Measurements from ENCODE around the gene THAP4.
"Not testable (repeated sequence)": the region's sequence is repeated elsewhere in the genome, so short reads cannot be mapped to it uniquely, and the experiment has no call there.

The THAP4 gene

DNA sequence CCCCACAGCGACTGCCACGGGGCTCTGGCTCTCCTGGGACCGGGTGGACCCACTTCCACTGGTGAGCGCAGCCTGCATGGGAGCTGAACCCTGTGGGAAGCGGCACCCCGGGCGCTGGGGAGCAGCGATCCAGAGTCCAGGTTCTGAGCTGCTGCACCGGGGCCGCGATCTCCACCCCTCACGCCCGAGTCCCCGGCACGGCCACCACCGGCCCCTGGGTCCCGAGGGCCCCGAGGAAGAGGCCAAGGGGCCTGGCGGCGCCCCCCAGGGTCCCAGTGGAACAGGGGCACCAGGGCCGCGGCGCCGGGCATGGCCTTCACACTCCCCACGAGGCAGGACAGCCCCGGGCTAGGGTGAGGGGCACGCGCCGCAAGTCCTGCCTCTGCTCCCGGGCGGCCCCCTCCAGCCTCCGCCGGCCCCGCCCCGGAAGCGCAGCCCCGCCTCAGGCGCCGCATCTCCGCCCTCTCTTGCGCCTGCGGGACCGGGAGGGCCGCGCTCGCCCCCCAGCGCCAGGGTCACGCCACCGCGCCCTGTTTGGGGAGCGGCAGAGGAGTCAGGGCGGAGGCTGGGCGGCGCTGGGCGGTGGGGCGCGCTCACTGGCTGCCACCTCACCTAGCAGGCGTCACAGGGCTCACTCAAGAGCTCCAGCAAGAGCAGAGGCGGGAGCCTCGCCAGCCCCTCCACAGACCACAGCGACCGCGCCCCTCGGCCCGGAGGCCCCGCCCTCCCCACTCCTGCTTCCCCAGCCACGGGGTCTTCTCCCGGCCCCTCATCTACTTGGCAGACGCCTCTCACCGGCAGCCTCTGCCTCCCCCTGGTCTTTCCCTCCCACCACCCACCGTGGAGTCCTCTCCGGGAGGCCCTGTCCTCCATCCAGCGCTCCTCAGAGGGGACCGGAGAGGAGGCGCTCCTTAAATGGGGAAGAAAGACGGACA, 26.8 kb downstream of the THAP4 start:
- no peak for DNase-seq

DNA sequence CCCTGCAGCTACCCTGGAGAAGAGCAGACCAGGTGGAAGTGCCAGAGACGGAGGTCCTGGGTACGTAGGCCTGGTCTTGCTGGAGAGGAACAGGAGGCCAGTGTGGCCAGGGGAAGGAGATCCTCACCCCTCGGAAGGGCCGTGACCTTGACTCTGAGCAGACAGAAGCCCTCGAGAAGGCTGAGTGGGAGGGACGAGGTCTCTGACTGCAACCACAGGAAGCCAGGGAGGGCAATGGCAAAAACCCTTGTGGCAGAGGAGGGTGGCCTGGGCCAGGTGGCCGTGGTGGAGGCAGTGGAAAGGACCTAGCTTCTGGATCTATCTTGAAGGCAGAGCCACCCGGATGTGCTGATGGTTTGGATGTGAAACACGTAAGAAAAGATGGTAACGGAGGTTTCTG, 28.1 kb downstream of the THAP4 start:
- no peak for DNase-seq

DNA sequence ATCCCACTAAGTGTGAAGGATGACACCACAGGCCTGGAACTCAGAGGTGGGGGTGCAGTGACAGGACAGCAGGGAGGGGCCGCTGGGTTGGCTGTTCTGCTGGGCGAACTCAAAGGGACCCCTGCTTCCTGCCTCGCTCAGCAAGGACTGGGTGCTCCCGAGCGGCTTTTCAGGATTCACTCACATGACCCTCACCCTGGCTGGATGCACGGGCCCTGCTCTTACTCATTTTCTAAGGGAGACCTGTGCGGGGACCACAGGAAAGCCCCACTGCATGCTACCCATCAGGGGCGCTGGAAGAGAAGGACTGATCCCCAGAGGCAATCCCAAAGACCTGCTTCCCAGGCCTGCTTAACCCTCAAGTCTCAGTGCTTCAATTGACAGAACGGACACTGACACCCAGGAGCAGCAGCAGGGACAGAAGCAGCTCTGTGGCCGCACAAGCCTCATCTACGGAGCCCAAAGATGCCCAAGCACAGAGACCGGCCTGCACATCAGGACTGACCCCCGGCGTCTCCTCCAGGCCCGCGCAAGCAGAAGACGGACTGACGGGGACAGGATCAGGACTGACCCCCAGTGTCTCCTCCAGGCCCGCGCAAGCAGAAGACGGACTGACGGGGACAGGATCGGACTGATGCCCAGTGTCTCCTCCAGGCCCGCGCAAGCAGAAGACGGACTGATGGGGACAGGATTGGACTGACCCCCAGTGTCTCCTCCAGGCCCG, 29.6 kb downstream of the THAP4 start:
- no peak for DNase-seq

DNA sequence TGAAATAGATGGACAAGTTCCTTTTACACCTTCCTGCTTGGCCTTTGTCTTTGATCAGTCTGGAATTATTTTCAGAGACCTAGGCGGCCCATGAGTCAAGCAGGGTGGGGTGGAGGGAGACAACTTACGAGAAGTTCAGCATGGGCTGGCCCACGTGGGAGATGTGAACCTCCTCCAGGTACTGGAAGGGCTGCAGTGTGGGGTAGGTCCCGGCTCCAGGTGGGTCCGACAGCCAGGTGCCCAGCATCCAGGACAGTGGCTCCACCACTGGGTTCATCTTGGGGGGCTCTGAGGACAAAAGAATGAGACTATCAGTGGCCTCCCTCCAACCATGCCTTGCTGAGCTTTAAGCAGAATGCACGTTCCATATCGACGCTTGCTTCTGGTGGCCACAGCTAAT, 30.8 kb downstream of the THAP4 start:
- no peak for DNase-seq

DNA sequence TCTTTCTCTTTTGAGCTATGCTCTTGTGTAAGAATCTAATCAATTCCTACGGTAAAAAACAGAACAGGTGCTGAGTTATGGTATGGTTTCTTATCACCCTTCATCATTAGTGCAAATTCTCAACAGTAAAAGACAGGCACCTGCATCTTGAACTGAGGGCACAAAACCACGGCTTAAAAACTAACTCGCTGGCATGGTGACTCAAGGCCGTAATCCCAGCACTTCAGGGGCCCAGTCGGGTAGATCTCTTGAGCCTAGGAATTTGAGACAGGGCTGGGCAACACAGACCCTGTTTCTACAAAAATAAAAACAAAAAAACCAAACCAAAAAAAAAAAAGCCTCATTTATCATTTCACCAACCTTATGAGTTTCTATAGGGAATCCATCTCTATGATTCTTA, 33.3 kb downstream of the THAP4 start:
- no peak for DNase-seq

DNA sequence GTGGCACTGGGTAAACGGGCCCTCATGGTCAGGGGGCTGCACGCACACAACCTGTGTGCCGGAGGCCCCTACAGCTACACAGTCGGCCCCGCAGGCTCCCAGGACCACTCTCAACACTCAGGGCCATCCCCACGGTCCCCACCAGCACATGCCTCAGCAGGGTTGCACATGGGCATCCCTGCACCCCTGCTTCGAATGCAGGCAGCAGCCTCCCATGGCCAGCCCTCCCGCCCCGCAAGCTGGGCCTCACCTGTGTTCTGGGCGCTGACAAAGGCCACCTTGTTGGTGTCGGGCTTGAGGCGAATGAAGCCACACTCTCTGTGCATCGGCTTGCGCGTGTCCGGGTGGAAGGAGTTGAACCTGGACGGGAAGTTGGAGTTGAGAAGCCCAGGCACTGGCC, 34.2 kb downstream of the THAP4 start:
- DNase-seq, result no peak

DNA sequence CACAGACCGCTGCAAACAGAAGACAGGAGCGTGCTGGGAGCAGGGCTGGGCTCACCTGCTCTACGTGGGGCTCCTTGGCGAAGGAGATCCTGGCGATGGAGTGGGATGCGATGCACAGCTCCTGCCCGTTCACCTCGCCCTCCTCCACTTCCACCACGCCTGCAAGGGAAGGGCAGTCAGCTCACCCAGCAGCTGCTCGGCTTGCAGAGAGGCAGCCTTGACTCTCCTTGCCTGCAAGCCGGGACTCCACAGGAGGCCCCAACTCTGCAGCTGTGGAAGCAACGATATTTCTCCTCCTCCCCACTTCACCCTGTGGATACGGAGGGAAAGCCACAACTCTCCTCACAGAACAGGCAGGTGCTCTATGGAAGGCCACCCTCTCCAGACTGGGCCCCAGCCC, 35.1 kb downstream of the THAP4 start:
- no peak for DNase-seq

DNA sequence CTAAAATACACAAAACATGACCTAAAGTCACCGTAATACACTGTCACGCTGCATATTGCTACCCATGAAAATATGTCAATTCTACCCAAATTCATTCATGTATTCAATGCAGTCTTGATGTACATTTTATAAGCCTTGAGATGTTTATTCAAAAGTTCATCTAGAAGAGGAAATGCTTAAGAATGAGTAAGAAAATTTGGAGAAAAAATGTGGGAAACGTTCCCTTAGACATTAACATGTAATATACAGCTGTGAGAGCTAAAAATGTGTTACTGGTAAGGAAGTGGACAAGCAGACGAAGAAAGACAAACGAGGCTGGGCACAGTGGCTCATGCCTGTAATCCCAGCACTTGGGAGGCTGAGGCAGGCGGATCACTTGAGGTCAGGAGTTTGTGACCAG, 37.3 kb downstream of the THAP4 start:
- DNase-seq, result no peak

DNA sequence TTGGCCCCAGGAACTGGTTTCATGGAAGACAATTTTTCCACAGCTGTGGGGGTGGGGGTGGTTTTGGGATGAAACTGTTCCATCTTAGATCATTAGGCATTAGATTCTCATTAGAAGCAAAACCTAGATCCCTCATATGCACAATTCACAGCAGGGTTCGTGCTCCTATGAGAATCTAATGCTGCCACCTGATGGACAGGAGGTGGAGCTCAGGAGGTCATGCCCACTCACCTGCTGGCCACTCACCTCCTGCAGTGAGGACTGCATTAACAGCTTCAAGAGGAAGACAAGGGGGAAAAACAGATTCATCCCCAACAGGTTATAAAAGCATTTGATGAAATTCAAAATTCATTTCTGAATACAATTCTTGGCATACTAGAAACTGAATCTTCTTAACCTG, 38.5 kb downstream of the THAP4 start:
- DNase-seq, result no peak

DNA sequence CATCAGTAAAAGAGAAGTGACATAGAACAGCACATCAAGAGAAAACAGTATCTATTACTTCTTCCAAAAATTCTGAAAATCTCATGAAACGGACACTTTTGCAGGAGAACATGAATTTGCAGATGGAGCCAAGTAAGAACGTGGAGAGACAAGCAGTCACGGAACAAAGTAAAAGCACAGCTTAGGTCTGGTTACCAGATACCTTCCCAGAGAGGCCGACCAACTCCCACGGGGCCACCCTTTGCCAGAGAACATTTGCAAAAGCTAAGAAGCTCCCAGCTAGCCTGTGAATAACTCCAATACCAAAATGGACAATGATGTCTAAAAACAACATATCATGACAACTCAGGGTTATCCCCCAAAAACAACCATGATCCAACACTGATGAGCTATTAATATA, 38.9 kb downstream of the THAP4 start:
- DNase-seq, result no peak

DNA sequence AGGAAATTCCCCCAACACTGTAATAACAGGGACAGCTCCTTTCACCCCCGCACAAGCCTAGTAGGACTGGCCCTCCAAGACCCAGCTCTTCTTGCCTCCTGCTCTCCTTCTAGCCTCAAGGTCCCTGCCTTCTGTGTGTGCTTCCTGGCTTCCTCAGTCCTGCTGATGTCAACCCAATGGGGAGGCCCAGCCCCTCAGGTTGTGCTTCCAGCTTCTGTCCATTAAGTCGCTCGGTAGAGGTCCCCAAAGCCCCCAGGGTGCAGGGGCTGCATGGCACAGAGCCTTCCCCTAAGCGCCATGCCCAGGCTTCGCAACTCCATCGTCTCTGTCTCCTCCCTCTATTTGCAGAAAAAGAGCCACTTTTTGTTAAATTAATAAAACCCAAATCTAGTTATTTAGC, 39.4 kb downstream of the THAP4 start:
- DNase-seq, result no peak

DNA sequence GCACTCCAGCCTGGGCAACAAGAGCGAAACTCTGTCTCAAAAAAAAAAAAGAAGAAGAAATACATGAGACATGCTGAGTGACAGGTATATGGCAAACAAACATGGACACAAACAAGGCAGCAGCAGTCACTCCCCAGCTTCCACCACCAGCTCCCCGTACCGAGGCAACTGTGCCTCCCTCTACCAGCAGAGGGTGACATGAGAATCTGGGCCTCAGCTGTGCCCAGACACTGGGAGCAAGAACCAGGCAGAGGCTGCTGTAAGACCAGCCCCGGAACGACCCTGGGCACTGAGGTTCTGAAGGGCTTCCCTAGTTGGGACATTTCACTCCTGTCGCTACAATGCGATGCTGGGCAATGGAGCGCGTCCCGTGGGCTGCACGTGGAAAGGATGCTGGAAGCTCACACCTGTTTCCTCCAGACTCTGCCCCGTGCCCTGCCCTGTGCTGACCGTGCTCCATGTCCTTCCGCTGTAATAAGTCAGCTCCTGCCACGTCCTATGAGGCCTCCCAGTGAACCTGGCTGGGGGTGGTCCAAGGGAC, 41.3 kb downstream of the THAP4 start:
- no peak for DNase-seq

DNA sequence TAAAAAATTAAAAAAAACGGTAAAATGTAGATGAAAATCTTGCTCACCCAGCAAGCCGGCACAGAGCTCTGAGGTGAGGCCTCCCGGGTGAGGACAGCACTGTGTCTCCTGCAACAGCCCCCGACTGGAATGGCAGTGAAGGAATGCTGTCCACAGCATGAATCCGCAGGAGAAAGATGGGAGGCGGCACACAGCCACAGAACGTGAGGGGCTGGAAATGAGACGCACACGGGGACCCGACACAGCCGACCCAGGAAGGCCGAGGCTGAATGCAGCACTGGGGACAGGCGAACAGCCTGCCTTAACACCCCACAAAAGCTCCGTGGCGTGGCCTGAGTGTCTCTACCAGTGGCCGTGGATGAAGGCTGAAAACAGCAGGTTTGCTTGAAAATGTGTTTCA, 43.7 kb downstream of the THAP4 start:
- DNase-seq, result no peak

DNA sequence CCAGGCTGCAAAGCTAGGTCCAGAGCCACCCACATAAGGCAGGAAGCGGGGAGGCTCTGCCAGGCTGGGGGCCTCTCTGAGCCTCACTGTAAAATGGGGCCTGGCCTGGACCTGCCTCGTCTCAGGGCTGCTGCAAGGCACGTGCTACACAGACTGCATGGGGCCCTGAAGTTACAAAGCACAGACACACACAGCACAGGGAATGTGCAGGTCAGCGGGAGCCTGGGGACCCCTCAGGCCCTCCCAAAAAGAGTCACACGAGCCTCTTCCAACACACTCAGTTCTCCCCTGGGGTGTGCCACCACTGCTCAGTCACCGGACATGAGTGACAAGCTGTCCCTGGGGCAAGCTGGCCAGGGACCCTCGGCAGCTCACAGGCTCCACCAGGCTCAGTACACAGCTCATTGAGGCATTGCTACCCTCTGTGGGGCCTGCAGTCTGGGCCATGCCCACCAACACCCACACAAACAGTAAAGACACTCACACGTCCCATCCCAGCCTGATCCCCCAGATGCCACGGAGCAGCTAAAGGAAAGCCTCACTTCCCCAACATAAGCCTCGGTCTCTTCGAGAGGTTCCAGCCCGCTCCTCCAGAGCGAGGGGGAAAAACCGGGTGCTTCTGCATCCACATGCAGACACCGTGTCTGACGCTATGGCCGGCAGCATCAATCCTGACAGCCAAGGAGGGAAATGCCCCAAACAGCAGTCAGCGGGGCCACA, 44.7 kb downstream of the THAP4 start:
- no peak for DNase-seq

DNA sequence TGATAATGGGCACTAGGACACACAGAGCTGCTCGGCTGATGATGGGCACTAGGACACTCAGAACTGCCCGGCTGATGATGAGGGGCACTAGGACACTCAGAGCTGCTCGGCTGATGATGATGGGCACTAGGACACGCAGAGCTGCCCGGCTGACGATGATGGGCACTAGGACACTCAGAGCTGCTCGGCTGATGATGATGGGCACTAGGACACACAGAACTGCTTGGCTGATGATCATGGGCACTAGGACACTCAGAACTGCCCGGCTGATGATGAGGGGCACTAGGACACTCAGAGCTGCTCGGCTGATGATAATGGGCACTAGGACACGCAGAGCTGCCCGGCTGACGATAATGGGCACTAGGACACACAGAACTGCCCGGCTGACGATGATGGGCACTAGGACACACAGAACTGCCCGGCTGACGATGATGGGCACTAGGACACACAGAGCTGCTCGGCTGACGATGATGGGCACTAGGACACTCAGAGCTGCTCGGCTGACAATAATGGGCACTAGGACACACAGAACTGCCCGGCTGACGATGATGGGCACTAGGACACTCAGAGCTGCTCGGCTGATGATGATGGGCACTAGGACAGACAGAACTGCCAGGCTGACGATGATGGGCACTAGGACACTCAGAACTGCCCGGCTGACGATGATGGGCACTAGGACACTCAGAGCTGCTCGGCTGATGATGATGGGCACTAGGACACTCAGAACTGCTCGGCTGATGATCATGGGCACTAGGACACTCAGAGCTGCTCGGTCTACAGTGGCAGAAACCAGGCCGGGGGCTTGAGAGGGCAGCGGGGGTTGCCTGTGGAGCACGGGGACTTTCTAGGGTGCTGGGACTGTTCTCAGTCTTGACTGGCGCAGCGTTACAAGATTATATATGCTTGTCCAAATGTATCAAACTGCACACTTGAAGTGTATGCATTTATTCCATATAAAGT, 46.2 kb downstream of the THAP4 start:
- not testable (repeated sequence) for DNase-seq

DNA sequence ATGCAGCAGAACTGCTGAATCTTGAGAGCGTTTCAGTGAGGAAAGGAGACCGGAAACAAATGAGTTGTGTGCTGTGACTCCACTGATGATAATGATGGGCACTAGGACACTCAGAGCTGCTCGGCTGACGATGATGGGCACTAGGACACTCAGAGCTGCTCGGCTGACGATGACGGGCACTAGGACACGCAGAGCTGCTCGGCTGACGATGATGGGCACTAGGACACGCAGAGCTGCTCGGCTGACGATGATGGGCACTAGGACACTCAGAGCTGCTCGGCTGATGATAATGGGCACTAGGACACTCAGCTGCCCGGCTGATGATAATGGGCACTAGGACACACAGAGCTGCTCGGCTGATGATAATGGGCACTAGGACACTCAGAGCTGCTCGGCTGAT, 47.1 kb downstream of the THAP4 start:
- DNase-seq, result not testable (repeated sequence)

DNA sequence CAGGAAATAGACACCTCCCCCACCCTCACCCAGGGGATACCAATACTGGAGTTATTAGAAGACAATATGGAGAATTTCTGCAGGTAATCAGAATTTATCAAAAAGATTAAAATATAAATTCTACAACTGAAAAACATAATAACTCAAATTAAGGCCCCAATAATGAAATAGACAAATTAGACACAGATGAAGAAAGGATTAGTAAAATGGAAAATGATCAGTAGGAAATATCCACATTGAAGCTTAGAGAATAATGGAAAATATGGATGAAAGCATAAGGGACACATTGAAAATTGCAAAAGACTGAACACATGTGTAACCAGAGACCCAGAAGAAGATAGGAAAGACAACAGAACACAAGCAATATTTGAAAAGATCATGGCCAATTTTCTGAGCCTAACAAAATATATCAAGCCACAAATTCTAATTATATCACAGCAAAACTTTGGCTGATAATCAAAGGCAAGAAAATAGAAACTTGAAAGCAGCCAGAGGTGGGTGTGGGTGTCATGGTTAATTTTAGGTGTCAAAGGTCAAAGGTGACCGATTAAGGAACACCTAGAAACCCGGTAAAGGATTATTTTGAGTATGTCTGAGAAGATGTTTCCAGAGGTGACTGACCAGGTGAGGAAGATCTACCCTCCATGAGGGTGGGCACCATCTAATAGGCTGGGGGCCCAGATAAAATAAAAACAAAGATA, 50.2 kb downstream of the THAP4 start:
- DNase-seq, result no peak

DNA sequence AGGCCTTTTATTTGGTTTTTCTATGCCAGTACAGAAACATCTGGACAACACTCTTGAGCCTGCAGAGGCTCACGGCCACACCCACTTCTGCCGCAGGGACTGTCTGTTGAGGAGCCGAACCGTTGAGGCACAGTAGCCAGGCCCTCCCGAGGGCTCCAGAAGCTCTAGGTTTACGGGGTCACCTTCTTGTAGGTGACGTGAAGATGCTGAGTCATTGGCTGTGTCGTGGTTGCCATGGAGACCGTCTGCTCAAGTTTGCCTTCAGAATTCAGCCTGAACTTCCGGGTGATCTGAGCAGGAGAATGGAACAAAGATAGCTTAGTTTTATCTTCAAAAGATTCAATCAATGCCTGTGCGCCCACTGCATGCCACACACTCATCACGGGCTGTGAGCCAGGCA, 52.5 kb downstream of the THAP4 start:
- DNase-seq, result no peak

DNA sequence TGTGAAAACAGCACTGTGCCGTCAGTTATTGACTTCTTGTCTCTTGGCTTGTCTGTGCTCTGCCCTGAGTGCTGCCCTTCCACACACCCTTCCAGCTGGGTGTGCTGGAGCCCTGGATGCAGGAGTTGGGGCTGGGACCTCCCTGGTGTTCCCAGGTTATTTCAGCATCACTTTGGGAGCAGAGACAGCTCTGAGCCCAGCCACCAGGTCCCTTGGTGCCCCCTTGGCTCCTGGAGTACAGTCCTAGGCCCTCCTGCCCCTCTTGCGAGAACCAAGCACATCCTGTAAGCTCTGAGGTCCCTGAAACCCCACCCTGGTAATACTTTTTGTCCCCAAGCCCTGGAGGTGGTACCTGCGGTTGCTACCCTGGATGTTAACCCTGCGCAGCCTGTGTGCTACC, 54.2 kb downstream of the THAP4 start:
- no peak for DNase-seq

DNA sequence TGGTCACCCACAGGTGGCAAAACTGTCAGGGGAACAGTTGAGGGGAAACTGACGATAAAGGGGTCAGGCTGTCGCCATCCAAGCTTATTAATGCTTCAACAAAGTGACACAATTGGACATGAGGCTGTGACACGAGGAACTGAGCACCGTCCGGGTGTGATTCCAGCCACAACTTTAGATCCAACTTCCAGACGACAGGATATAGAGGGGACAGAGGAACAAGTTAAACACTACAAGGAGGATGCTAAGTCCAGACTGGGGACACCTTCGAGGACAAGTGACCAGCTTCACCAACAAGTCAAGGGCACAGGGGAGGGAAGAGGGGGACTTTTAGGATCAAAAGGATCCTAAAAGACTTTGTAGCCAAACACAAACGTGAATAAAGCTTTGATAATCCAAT, 54.6 kb downstream of the THAP4 start:
- no peak for DNase-seq

DNA sequence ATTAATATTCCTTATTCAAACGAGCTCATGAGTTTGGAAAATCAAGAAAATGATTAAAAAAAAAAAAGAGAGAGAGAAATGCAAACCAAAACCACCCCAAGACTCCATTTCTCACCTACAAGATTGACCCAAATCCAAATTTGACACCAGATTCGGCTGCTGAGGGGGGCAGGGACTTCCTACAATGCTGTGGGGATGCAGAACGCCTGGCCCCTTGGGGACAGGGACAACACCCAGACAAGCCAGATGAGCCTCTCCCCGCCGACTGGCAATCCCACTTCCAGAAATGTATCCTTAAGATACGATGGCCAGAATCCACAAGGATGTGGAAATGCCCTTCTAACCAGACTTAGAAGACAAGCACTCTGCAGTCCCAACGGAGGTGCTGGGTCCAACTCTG, 57.7 kb downstream of the THAP4 start:
- no peak for DNase-seq

All from NCI-H1417 treated with DMSO at 0.1 percent for 48 hours (cell line).